HG02642 (cell line): Measurements from ENCODE around the gene FAM20A.
A peak's percentile ranks its signal among the peaks of the same experiment; 100 is the strongest.
"Not testable (repeated sequence)": the region's sequence is repeated elsewhere in the genome, so short reads cannot be mapped to it uniquely, and the experiment has no call there.

ENCODE experiments used
- ATAC-seq: cut with Tn5 transposase; IDR thresholded peaks from one replicate; pipeline ENCODE4 v1.9.1; 2021; ENCODE audit warnings: mild to moderate bottlenecking; ENCODE audit not compliant: unreplicated experiment, poor library complexity

FAM20A gene

DNA sequence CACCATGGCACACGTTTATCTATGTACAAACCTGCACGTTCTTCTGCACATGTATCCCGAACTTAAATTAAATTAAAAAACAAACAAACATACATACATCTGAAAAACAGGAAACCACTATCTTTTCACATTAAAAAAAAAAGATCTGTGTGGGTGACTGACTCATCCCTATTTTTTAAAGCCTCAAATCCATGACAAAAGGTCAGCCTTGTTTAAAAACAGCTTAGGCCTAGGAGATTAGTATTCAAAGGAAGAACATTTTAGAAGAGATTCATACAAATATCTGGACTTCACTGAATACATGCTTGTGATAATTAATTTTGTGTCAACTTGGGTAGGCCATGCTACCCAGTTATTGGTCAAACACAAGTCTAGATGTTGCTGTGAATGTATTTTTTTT, 93.6 kb downstream of the FAM20A start:
- no peak for ATAC-seq

DNA sequence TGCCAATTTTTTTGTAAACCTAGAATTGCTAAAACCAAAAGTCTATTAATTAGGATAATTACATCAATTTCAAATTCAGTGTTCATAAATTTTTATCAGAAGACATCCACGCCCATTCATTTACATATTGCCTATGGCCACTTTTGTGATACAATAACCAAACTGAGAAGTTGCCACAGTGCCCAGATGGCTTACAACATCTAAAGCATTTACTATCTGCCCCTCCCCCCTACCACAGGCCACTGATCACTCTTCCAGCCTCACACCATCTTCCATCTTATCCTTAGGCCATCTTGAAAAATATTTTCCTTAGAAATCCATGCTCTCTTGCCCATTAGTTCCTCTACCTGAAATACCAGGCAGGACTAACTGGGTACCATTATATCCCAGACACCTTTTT, 95.2 kb downstream of the FAM20A start:
- no peak for ATAC-seq

DNA sequence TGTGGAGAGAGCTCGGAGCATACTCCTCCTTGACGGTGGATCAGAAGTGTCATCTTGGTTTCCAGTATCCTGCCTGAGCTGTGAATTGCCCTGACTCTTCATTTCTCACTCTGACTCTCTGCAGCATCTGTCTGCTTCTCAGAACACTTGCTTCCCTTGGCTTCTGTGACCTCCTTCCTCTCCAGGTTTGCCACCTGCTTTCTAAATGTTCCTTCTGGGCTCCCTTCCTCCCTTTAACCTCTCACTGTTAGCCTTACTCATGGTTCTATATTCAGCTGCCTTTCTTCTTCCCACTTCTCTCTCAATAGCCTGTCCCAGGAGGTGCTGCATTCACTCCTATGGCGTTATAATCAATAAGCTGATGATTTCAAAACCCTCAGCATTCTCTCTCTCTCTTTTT, 100.1 kb downstream of the FAM20A start:
- ATAC-seq = no peak

DNA sequence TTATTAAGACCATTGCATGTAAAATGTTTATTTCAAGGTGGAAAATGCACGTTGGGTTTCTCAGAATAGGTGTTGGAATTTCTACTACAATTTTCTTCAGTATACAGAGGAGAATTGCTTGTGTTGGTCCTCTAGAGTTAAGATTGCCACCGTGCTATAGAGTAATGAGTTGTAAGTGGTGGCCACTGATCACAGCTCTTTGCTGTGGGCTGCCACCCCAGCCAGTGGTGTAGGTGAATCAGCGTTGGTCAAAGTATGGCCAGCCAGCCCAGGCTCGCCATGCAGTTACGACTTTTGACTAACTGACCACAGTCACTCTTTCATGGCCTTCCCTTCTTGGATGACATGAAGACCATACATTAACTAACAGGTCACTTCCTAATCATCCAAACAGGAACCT, 101.6 kb downstream of the FAM20A start:
- no peak for ATAC-seq

DNA sequence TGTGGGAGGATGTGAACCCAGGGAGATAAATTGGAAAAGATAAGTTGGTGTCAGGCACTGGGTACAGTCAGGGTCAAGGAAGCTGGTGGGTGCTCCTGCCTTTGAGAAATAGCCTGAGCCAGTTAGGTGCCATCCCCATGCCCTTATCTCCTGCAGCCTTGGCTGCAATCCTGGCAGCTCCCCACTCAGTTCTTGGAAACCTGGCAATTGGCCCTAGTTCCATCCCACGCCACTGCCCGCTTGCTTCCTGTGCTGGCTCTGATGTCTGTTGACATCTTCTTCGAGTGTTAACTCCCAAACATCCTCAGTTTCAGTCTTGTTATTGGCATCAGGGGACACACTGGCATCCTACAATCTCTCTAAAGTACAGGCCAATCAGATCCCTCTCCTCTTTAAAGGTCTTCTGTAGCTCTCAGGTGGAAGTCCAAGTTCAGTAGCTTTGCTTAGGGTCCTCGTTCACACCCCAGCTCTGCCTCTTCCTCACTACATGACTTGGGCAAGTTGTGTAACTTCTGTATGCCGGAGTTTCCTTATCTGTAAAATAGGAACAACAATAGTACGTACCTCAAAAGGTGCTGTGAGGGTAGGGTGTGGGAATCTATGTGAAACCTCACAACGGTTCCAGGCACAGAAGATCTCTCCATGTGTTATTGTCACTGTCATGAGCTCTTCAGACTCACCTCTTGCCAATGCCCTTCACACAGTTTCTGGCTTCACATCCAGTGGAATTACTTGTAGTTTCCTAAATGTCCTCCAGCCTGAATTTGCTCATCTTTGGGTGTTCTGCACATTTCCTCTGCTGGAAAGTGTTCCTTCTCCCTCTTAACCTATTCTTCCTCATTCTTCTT, 102.5 kb downstream of the FAM20A start:
- peak; percentile 35 for ATAC-seq

DNA sequence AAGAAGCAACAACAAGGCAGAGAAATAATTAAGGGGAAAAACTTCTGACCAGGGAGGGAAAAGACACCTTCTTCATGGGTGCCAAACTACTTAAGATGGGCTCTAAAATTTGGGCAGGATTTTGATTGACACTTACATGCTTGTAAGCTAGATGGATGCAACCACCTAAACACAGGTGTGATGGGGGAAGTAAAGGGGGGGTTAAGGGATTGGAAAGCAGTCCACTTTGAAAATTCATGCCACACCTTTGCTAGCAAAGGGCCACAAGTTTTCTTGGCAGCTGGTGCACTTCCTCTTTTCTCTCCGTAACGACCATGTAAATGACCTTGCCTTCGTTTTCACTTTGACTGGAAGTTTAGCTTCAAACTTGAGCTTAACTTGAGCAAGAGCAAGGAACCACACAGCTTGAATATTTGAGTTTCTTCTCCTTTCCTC, 103.3 kb downstream of the FAM20A start:
- ATAC-seq = peak; percentile 92

DNA sequence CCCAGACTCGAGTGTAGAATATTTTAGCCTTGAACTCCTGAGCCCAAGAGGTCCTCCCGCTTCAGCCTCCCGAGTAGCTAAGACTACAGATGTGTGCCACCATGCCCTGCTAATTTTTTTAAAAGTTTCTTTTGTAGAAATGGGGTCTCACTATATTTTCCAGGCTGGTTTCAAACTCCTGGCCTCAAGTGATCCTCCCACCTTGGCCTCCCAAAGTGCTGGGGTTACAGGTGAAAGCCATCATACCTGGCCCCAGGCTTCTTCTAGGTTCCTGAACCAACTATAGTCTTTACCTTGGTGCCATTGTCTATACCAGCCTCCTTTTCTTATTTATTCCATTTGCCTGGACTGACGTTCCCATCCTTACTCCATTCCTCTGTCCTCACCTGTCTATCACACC, 106.1 kb downstream of the FAM20A start:
- ATAC-seq = no peak

DNA sequence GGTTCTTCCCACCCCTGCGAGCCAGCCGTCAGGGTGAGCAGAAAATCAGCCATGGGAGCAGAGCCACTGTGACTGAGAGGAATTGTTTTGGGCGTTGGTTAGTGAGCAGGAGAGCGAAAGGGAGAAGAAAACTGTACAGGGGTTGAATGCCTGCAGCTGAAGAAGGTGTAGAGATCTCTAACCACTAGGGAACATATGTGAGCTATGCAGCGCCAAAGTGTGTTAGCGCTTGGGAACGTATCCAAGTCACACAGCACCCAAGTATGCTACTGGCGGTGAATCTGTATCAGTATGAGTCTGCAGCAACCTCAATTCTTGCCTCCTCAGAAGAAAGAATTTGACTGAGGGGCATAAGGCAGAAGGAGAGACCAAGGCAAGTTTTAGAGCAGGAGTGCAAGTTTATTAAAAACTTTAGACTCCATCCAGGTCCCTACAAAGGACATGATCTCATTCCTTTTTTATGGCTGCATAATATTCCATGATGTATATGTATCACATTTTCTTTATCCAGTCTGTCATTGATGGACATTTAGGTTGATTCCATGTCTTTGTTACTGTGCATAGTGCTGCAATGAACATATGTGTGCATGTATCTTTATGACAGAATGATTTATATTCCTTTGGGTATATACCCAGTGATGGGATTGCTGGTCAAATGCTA, 108.6 kb downstream of the FAM20A start:
- not testable (repeated sequence) for ATAC-seq

DNA sequence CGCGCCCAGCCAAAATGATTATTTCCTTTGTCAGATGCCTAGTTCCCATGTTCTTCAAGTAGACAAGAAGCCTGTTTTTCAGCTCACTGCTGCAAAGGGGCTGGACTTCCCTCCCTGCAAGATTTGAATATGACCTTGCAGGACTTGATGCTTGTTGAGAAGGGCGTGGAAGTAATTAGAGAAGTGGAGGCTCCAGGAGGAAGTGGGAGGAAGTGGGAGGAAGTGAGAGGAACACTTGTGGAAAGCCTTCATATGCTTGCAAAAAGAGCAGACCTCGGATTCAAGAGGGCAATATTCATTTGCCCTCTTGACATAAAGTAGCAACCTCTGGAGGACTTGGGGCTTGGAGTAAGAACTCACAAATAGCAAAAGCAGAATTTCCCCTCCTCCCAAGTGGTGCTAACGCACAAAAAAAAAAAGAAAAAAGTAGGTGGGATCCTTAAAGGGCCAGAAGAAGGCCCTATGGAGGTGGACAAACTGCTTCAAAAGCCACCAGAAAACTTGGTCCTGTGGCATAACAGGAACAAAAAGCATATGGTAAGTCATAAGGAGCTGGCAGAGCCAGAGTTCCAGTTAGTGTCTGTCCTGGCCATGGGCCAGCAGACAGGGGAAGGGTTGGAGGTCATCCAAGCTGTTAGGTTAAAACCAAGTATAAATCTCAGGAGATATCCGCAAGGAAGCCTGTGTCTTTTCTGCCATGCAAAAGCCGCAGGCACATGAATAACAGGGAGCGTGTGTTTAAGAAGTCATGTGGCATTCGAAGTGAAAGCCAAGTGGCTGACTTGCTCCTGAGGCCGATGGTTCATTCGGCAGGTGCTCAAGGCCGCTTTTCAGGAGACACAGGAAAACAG, 109.6 kb downstream of the FAM20A start:
- ATAC-seq = peak; percentile 58

DNA sequence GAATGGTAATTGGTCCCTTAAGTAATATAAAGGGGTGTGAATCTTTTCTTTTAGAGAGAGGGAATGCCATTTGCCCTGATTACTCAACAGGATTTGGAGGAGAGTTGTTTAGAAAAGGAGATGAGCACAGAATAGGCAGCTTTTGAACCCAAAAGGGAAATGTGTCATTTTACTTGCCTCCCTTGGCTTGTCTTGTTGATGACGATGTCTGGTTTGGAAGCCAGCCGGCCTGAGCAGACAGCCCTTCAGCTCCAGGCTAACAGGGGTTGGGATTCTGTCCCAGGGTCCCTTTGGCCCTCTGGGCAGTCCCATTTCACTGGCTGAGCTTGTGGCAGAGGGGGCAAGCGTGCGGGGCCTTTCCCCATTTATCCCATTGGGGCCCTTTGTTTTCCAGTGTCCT, 111.2 kb downstream of the FAM20A start:
- ATAC-seq = no peak
